ENCODE measurements around the gene EFCAB10.
"Not testable (repeated sequence)": the region's sequence is repeated elsewhere in the genome, so short reads cannot be mapped to it uniquely, and the experiment has no call there.

Gene EFCAB10

GRCh38 chr7:105599080-105599479, 17.8 kb upstream of the EFCAB10 start:
- DNase-seq (ENCODE audit: low spot score), result not testable (repeated sequence)

- no peak for DNase-seq (ENCODE audit: low spot score)
These were observed 15.6 kb upstream of the EFCAB10 start for GRCh38 chr7:105596866-105597265.

- DNase-seq (ENCODE audit: low spot score), result no peak
These were observed 12.7 kb upstream of the EFCAB10 start for GRCh38 chr7:105594034-105594433.

- DNase-seq (ENCODE audit: low spot score), result no peak
These were observed 10.2 kb upstream of the EFCAB10 start for GRCh38 chr7:105591522-105591921.

GRCh38 chr7:105590793-105591192, 9.5 kb upstream of the EFCAB10 start:
- DNase-seq (ENCODE audit: low spot score), result no peak

- DNase-seq (ENCODE audit: low spot score), result peak; percentile 32
These were observed 8.2 kb upstream of the EFCAB10 start for GRCh38 chr7:105589356-105590077.

- DNase-seq (ENCODE audit: low spot score), result no peak
These were observed 6.8 kb upstream of the EFCAB10 start for GRCh38 chr7:105587909-105588635.

GRCh38 chr7:105585850-105586500, 4.7 kb upstream of the EFCAB10 start:
- DNase-seq (ENCODE audit: low spot score), result no peak

- DNase-seq (ENCODE audit: low spot score), result no peak
These were observed 2.9 kb upstream of the EFCAB10 start for GRCh38 chr7:105584165-105584564.

- DNase-seq (ENCODE audit: low spot score), result no peak
These were observed 1.8 kb upstream of the EFCAB10 start for GRCh38 chr7:105583061-105583460.

GRCh38 chr7:105580022-105580740, 1.1 kb downstream of the EFCAB10 start:
- no peak for DNase-seq (ENCODE audit: low spot score)

- no peak for DNase-seq (ENCODE audit: low spot score)
These were observed 2.8 kb downstream of the EFCAB10 start for GRCh38 chr7:105578496-105578895.

- no peak for DNase-seq (ENCODE audit: low spot score)
These were observed 4.0 kb downstream of the EFCAB10 start for GRCh38 chr7:105577251-105577650.

- no peak for DNase-seq (ENCODE audit: low spot score)
These were observed 9.4 kb downstream of the EFCAB10 start for GRCh38 chr7:105571891-105572290.

GRCh38 chr7:105567821-105568220, 13.5 kb downstream of the EFCAB10 start:
- no peak for DNase-seq (ENCODE audit: low spot score)

GRCh38 chr7:105567024-105567423, 14.3 kb downstream of the EFCAB10 start:
- no peak for DNase-seq (ENCODE audit: low spot score)

- DNase-seq (ENCODE audit: low spot score), result no peak
These were observed 16.1 kb downstream of the EFCAB10 start for GRCh38 chr7:105565190-105565589.

- no peak for DNase-seq (ENCODE audit: low spot score)
These were observed 21.4 kb downstream of the EFCAB10 start for GRCh38 chr7:105559926-105560325.

GRCh38 chr7:105538339-105538738, 43.0 kb downstream of the EFCAB10 start:
- no peak for DNase-seq (ENCODE audit: low spot score)

GRCh38 chr7:105532709-105533460, 48.4 kb downstream of the EFCAB10 start:
- DNase-seq (ENCODE audit: low spot score), result no peak

GRCh38 chr7:105531792-105532671, 49.3 kb downstream of the EFCAB10 start, which contains the start of gene RINT1:
Gene RINT1 (plus strand): TSS chr7:105532201. CDS start chr7:105532316, 115 bp downstream.
- peak; percentile 92 for DNase-seq (ENCODE audit: low spot score)
